ENCODE measurements around the gene NMNAT3. TPM values are rescaled to one million over a fixed set of nuclear protein-coding genes. Genes with fewer than 3 reads are reported as not detected.

Gene NMNAT3
- total RNA-seq, 6 experiments from 2014 or later = 1.3 to 3.6 (median 2.6) TPM

DNA sequence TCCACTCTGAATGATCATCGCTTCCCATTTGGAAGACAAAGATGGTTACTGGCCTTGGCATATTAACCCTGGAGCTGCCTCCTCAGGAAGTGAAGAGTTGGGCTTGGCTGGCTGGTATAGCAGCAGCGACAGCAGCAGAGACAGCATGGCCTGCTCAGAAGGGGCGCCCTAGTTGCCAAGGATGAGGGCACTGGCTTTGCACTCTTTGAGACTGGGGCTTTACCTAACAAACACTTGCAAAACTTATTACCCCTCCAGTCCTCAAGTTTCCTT, 69.7 kb downstream of the NMNAT3 start:
- H3K9me3 ChIP-seq = no peaks in the 10 kb centered on the region
- no peak overlapping the region for H3K27ac ChIP-seq
- 95% methylated on average over 3 of the region's 3 CpGs for WGBS (ENCODE audit: insufficient coverage, low coverage, low lambda C conversion rate, missing lambda C conversion rate)
- H3K4me1 ChIP-seq = no peaks in the 10 kb centered on the region
- H3K27me3 ChIP-seq = no peaks in the 10 kb centered on the region
- H3K4me3 ChIP-seq = no peak overlapping the region
- no peak for DNase-seq
- TF ChIP-seq POLR2A (IDR thresholded peaks at IDR 0.05) = no peak
- TF ChIP-seq, protein P1, sequence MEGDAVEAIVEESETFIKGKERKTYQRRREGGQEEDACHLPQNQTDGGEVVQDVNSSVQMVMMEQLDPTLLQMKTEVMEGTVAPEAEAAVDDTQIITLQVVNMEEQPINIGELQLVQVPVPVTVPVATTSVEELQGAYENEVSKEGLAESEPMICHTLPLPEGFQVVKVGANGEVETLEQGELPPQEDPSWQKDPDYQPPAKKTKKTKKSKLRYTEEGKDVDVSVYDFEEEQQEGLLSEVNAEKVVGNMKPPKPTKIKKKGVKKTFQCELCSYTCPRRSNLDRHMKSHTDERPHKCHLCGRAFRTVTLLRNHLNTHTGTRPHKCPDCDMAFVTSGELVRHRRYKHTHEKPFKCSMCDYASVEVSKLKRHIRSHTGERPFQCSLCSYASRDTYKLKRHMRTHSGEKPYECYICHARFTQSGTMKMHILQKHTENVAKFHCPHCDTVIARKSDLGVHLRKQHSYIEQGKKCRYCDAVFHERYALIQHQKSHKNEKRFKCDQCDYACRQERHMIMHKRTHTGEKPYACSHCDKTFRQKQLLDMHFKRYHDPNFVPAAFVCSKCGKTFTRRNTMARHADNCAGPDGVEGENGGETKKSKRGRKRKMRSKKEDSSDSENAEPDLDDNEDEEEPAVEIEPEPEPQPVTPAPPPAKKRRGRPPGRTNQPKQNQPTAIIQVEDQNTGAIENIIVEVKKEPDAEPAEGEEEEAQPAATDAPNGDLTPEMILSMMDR (IDR thresholded peaks at IDR 0.05) = no peak
- intact Hi-C loops (cut with DNase I) = no loop called here
- no peak for ATAC-seq
- H3K36me3 ChIP-seq = no peaks in the 10 kb centered on the region

GRCh38 chr3:139607257-139608107, 70.3 kb downstream of the NMNAT3 start:
- Histone ChIP-seq H3K4me1 (no peaks in the 10 kb centered on the region), H3K9me3 (no peaks in the 10 kb centered on the region), H3K27ac (no peak overlapping the region), H3K27me3 (no peaks in the 10 kb centered on the region), H3K4me3 (no peak overlapping the region), H3K36me3 (no peaks in the 10 kb centered on the region)
- WGBS (ENCODE audit: insufficient coverage, low coverage, low lambda C conversion rate, missing lambda C conversion rate) = 100% methylated on average over 2 of the region's 2 CpGs
- ATAC-seq = no peak
- intact Hi-C loops (cut with DNase I) = no loop called here
- TF ChIP-seq, protein P1 (IDR thresholded peaks at IDR 0.05) = no peak
- TF ChIP-seq POLR2A (IDR thresholded peaks at IDR 0.05) = no peak
- DNase-seq = no peak

GRCh38 chr3:139602003-139602402, 75.8 kb downstream of the NMNAT3 start:
- Histone ChIP-seq H3K4me1 (no peaks in the 10 kb centered on the region), H3K4me3 (no peak overlapping the region), H3K36me3 (no peaks in the 10 kb centered on the region), H3K9me3 (no peaks in the 10 kb centered on the region), H3K27me3 (no peaks in the 10 kb centered on the region), H3K27ac (no peak overlapping the region)
- ATAC-seq = no peak
- no peak for DNase-seq
- intact Hi-C loops (cut with DNase I) = no loop called here
- TF ChIP-seq, protein P1 (IDR thresholded peaks at IDR 0.05) = no peak
- TF ChIP-seq POLR2A (IDR thresholded peaks at IDR 0.05) = no peak
- WGBS (ENCODE audit: insufficient coverage, low coverage, low lambda C conversion rate, missing lambda C conversion rate) = 50% methylated on average over 1 of the region's 1 CpG

- Histone ChIP-seq H3K4me3 (no peak overlapping the region), H3K27ac (no peak overlapping the region), H3K27me3 (no peaks in the 10 kb centered on the region), H3K4me1 (no peaks in the 10 kb centered on the region), H3K36me3 (no peaks in the 10 kb centered on the region), H3K9me3 (no peaks in the 10 kb centered on the region)
- TF ChIP-seq POLR2A (IDR thresholded peaks at IDR 0.05) = no peak
- TF ChIP-seq, protein P1 (IDR thresholded peaks at IDR 0.05) = no peak
- ATAC-seq (no peak), DNase-seq (no peak)
- WGBS (ENCODE audit: insufficient coverage, low coverage, low lambda C conversion rate, missing lambda C conversion rate) = 72% methylated on average over 5 of the region's 5 CpGs
- intact Hi-C loops (cut with DNase I) = no loop called here
These were observed 76.4 kb downstream of the NMNAT3 start for GRCh38 chr3:139601191-139601961.

Data from right lobe of liver (tissue), 6 donors.